NCI-H69 (cell line): ENCODE measurements around the gene ACADSB.
A peak's percentile ranks its signal among the peaks of the same experiment; 100 is the strongest.

ENCODE experiments used
- DNase-seq: peaks from one replicate; lab custom pipeline; 2025; lab: John Stamatoyannopoulos, UW

Gene ACADSB

DNA sequence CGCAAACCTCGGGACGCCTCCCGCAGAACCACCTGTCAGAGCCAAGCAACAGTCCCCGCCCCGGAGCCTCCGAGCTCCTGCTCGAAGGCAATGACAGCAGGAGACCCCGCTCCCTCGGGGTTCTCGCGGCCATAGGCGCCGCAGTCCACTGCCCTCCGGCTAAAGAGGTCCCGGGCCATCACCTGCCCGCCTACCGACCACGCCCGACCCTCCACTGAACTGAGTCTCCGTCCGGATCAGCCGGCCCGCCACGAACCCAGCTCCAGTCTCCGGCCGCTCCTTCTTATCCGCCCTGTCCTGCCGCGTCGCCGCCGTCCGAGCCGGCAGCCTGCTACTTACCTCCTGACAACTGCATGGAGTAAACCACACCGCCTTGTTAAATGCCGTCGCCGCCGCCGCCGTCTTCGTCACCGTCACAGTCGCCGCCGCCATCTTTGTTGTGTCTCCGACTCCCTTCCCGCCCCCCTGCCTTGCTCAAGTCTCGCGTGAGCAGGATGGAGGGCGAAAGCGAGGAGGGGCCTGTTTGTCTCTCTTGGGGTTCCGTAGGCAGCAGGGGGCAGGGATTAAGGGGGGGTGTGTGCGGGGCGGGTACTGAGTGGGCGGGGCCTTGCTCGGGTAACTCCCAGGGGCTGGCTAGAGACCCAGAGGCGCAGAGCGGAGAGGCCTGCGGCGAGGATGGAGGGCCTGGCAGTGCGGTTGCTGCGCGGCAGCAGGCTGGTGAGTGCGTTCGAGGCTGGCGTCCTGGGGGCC is at the start of gene ACADSB, which contains the start of gene IKZF5:
ACADSB (plus strand) TSS at position 652 of the 750 bp plus-strand sequence; CDS start at position 676, 24 bp downstream.
IKZF5 (minus strand) TSS at position 441 of the 750 bp plus-strand sequence. CDS start 10,170 bp downstream, outside the sequence.
- DNase-seq, result peak; percentile 95

DNA sequence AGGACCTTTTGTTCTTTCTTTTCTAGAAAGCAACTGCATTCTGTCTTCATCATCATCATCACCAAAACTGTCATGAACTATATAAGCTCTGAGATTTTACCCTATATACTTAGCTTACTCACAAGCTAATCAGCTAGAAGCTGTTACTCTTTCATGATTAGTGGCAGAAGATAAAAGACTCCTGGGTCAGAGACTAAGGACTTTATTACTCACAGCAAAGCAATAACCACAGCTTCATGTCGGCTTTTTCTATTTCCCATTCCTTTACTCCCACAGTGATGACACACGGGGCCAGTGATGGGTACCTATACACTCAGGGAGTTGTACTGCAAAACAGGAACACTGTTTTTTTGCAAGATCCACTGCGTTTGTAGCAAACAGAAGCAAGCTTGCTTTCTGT is 46.4 kb upstream of the ACADSB start:
- no peak for DNase-seq

DNA sequence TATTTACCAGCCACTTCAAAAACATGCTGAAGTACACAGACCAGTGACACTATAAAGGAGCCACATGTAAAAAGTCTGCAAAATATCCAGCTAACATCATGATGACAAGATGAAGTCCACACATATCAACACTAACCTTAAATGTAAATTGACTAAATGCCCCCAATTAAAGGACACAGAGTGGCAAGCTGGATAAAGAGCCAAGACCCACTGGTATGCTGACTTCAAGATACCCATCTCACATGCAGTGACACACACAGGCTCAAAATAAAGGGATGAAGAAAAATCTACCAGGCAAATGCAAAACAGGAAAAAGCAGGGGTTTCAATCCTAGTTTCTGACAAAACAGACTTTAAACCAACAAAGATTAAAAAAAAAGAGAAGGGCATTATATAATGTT is 41.9 kb upstream of the ACADSB start:
- DNase-seq, result no peak

DNA sequence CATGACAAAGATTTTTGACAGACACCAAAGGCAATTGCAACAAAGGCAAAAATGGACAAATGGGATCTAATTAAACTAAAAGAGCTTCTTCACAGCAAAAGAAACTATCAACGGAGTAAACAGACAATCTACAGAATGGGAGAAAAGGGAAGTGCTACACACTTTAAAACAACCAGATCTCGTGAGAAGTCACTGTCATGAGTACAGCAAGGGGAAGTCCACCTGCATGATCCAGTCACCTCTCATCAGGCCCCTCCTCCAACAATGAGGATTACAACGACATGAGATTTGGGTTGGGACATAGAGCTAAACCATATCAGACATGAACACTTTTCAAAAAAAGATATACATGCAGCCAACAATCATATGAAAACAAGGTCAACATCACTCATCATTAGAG is 40.1 kb upstream of the ACADSB start:
- DNase-seq, result no peak

DNA sequence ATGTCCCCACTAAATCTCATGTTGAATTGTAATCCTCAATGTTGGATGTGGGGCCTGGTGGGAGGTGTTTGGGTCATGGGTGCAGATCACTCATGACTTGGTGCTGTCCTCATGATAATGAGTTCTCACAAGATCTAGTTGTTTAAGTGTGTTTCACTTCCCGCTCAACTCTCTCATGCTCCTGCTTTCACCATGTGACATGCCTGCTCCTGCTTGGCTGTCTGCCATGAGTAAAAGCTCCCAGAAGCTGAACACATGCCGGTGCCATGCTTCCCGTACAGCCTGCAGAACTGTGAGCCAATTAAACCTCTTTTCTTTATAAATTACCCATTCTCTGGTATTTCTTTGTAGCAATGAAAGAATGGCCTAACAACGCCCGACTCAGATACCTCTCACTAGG is 34.8 kb upstream of the ACADSB start:
- peak; percentile 21 for DNase-seq

DNA sequence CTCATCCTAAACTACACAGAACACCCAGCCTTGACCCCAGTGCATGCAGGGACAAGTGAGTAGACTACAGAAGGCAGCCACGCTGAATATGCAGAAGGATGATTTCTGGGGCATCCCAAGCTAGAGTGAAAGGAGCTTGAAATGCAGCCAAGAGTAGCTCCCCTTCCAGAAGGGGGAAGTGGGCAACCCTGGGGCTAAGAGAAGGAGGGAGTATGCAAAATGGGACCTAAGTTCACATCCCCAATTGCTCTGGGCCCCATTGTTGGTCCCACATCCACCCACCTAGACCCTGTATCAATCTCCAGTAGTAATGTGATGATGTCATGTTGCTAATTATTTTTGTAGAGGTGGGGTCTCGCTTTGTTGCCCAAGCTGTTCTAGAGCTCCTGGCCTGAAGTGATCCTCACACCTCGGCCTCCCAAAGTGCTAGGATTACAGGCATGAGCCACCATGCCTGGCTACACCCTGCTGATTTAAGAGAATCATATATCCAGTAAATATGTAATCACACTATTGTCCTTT is 34.2 kb upstream of the ACADSB start:
- DNase-seq, result peak; percentile 83

DNA sequence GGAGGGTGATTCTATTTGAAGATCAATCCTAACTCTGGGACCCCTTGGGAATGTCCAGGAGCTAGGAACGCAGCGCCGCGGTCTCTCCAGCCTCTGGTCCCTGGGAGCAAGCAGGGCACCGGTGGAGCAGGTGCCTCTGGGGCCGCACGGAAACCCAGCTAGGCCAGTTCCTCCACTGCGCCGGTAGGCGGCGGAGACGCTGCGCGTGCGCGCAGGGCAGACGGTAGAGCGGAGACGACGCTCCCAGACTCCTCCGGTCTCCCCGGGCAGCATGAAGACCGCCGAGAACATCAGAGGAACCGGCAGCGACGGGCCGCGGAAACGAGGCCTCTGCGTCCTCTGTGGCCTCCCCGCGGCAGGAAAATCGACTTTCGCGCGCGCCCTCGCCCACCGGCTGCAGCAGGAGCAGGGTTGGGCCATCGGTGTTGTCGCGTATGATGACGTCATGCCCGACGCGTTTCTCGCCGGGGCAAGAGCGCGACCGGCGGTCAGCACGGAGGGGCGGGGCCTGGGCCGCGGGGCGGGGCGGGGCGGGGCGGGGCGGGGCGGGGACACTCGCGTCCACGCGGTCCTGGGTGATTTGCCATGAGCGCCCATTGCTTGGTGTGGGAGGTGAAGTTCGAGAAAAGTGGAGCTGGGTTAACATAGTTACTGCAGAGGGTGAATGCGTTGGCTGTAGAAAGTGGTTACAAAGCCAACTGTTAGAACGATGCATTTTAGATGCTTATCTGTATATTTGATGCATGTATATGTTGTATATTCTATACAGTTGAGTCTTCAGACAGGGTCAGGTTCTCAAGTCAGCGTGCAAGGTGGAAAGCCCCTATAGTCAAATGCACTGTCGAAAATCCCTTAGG is 28.4 kb upstream of the ACADSB start, which contains the start of gene PSTK:
PSTK (plus strand) TSS at position 193 of the 857 bp plus-strand sequence; CDS start at position 272, 79 bp downstream.
- DNase-seq, result peak; percentile 89

DNA sequence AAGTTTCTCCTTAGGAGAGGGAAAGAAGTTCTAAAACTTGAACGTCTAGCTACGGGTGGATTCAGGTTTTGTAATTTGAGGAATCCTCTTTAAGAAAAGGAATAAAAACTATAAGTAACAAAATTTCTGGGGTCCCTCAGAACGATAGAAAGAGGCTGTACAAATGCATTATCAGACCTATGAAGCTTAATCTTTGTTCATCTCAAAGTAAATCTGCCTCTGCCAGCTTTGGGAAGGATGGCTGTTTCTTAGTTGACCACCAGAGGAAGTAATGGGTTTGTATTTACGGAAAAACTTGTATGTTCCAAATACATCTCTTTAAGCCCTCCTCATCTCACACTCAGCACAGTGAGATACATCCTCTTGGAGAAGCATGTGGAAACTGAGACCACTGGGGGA is 27.7 kb upstream of the ACADSB start:
- peak; percentile 30 for DNase-seq

DNA sequence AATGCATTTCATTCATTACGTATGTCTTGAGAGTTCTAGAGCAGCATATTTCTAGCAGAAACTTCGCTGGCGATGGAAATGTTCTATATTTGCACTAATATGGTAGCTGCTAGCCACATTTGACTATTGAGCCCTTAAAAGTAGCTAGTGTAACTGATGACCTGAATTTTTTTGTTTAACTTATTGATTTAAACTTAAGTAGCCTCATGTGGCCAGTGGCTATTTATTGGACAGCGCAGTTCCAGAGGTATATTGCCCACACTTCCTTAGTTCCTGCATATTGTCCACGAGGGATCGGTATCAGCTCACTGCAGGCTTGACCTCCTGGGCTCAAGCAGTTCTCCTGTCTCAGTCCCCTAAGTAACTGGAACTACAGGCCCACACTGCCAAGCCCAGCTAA is 24.9 kb upstream of the ACADSB start:
- DNase-seq, result no peak

DNA sequence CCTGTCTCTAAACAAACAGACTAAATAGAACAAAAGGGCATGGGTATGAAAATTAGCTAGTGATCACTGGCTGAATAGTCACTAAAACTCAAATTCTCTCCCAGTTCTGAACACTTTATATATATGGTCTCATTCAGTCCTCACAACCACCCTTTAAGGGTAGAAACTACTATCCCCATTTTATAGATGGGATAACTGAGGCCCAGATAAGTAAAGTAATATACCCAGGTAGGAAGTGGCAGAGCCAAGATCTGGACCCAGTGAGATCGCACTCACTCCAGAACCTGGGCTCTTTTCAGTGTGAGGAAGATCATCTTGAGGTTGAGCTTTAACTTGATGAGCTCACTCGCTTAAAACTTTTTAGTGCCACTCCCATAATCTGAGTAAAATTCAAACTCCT is 24.1 kb upstream of the ACADSB start:
- DNase-seq, result no peak

DNA sequence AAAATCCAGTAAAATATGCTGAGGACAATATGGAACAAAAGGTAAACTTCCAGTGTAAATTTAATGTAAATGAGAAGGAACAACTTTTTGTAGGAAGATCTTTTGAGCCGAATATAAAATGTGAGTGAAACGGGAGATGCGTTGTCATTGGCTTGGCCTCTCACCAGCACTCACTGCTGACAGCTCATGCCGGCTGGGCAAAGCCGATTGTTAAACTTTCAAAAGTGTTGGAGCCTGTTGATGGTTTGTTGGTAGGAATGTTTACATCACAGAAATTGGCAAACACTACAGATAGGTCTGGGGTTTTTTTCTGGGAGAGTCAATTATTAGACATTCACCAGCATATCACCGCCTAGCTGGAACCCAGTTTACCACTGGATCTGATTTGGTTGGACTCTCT is 22.5 kb upstream of the ACADSB start:
- no peak for DNase-seq

DNA sequence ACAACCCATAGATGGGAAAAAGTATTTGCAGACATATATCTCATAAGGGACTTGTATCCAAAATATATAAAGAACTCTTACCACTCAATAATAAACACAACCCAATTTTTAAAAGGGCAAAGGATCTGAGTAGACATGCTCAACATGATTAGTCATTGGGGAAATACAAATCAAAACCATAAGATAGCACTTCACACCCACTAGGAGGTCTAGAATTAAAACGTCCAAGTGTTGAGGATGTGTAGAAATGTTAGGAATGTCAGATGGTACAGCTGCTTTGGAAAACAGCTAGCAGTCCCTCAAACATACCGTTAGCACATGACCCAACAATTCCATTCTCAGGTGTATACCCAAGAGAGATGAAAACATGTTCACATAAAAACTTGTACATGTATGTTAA is 20.3 kb upstream of the ACADSB start:
- DNase-seq, result no peak

DNA sequence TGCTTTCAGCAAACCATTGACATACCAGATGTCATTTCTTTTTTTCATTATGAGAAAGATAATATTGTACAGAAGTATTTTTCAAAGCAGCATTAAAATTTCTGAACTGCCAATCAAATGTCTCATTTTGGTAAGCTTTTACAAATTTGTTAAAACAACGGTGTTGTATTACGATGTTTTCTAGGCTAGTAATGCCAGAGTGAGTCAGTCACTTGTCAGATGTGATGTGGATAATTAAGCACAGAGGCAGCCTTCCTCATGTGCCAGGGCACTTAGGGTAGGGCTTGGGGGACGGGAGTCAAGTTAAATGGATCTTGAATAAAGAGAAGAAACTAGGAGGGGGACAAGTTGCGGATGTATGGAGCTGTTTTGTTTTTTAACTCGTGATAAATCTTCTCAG is 18.5 kb upstream of the ACADSB start:
- no peak for DNase-seq

DNA sequence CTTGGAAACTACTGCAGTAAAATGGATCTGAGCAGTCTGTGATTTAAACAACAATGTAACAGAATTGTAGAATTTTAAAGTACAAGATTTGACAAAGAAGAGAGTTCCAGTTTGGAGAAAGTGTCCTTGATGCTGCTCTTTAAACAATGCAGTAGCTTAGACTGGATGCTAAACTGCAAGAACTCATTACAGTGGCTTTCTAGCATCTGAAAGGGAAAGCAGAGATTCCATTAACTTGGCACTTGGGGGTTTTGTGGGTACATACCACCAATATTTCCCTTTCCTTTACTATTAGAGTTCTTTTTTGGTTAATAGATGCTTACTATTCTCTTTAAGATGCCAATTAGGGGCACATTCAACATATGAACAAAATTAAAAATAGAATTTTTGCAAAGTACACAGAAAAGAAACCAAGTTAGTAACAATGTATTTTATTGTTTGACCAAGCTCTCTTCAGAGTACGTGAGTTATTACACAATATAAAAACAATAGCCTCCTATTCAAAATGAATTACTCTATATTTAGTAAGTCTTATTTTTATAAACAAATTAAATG is 16.7 kb upstream of the ACADSB start:
- no peak for DNase-seq

DNA sequence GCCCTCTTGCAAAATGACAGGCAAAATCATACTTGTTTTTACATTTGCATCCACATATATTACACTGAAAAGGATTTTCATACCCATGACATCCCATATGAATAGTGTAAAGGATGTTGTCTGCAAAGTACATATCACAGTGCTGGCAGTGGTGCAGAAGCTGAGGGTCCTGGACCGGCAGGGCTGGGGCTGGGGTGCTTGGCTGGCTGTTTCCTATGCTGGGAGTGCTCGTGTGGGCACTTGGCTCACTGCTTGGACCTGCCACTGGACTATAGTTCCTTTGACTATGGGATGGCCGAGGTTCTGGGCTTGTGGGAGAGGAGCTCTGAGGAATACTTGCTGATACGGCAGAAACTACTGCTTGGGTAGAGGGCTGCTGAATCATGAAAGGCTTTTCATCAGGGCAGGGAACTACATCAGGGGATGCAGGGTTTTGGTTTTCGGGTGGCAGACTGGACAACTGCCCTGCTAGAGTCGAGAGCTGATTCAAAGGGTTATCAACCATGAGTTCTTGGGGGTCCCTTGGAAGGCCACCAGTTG is 14.9 kb upstream of the ACADSB start:
- no peak for DNase-seq

DNA sequence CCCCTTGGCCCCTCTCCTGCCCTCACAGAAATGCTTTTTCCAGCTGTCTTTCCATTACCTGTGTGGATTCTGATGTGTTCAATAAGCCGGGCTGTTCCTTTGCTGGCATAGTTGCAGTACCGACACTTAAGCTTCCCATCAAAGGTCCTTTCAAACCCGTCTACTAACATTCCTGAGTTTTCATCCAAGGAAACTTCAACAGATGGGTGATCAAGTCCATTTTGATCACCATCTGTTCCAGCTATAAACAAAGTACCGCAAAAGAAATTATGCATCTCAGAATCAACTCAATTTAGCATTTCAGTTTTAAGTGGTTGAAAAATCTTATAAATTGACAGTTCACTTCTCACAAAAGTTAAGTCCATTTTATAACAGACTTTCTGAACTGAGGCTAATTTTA is 12.9 kb upstream of the ACADSB start:
- no peak for DNase-seq

DNA sequence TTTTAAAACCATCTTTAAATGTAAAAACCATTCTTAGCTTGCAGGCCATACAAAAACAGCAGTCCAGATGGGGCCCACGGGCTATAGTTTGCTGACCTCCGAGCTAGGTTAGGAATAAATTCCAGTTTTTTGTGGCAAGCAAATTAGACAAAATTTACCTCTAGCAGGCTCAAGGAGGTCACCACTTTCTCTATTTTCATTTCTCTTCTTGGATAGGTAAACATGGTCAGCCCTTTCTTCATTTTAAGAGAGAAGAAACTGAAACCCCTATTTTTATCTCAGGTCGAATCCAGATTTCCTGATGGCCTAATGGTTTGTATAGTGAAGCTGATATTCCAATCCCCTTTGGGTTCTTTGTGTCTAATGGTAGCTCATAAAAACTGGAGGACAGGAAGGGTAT is 10.9 kb upstream of the ACADSB start:
- no peak for DNase-seq

DNA sequence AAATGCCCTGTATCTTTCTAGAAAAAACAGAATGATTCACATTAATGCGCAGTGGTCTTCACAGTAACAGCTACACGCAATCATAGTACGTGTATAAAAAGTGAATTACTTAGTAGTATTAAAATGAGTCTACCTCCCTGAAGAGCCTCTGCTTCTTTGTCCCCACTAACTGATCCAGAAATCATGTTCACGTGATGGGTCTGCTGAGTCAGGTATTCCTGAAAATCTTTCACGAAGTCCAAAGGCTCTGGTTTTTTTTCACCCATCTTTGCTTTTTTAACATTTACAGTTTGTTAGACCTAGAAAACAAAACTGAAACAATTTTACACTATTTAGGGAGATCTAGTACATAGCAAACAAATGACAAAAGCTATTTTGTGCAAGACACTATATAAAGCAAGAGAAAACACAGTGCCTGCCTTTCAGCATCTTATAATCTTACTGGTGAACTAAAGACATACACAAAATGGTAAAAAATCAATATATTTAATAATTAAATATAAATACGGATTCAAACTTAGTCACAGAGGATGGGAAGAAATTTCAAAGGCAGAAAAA is 10.4 kb upstream of the ACADSB start:
- no peak for DNase-seq

DNA sequence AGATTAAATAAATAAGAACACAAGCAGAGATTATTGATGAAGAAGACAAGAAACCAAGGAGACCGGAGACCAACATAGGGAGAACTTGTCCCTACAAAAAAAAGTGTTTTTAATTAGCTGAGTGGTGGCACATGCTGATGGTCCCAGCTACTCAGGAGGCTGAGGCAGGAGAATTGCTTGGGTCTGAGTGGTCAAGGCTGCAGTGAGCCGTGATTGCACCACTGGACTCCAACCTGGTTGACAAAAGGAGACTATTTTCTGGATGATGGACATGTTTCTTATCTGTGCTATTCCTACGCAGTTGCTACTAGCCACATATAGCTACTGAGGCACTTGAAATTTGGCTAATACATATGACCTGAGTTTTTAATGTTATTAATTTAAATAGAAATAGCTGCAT is 9.9 kb upstream of the ACADSB start:
- DNase-seq, result no peak

DNA sequence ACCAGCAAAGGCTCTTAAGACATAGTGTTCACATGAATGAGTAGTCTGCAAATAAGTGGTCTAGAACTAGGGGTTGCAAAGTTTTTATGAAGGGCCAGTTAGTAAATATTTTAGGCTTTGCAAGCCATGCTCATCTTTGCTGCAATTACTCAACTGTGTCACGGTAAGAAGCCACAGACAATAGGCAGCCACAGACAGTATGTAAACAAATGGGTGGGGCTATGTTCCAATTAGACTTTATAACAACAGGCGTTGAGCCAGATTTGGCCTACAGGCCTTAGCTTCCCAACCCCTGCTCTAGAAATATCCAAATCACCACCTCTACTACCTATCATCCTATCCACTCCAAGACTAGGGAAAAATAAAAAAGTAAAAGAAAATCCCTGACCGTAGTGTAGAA is 9.5 kb upstream of the ACADSB start:
- peak; percentile 55 for DNase-seq

DNA sequence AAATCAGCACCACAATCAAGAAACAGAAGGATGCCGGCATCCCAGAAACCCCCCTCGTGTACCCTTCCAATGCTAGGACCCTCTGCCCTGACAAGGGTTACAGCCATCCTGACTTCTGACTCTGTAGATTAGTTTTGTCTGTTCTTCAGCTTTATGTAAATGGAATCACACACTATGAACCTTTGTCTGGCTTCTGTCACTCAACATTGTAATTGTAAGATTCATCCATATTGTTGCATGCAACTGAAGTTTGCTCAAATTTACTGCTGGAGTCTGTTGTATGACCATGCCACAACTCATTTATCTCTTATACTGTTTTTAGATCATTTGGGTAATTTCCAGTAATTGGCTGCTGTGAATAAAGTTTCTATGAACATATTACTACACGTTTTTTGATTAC is 8.7 kb upstream of the ACADSB start:
- no peak for DNase-seq

DNA sequence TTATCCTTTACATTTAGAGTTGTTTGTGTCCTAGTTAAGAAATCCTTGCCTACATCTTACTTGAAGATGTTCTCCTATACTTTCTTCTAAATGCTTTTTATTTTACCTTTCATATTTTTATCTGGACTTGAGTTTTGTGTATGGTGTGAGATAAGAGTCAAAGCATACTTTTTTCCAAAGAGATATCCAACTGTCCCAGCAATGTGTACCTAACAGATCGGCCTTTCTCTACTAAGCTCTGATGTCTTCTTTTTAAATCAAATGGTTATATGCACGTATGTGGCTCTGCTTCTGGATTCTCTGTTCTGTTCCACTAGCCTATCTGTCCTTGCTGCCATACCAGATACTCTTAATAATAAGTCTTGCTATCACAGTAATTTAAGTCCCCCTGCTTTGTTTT is 7.4 kb upstream of the ACADSB start:
- no peak for DNase-seq
